Stomach (tissue), 4 donors: ENCODE data around the gene TIGD7.

Experiments
- CTCF ChIP-seq, 7 experiments: fragments of 450-650 bp in 4 of 7; fragments of 200-600 bp in 3 of 7; sonication (generic) in 3 of 7; IDR thresholded peaks; one replicate each; pipeline ENCODE4 v1.5.1; 2016 to 2019; ENCODE audit warnings: antibody characterized with exemption in 7 of 7, control low read depth in 2 of 7, mild to moderate bottlenecking in 1 of 7
- EP300 ChIP-seq: sonication (generic); formaldehyde crosslinking; IDR thresholded peaks from one replicate; pipeline ENCODE4 v1.6.1; 2017; ENCODE audit warnings: antibody characterized with exemption
- POLR2A ChIP-seq, 4 donors: fragments of 450-650 bp; IDR thresholded peaks; one replicate each; pipeline ENCODE4 v1.6.1; 2016; ENCODE audit warnings: antibody characterized with exemption in 4 of 4, control low read depth in 2 of 4, mild to moderate bottlenecking in 1 of 4, moderate library complexity in 1 of 4
- POLR2AphosphoS5 ChIP-seq, 3 donors: sonication (generic); formaldehyde crosslinking; IDR thresholded peaks; one replicate each; pipeline ENCODE4 v1.6.1; 2016; ENCODE audit warnings: antibody characterized with exemption in 3 of 3

DNA sequence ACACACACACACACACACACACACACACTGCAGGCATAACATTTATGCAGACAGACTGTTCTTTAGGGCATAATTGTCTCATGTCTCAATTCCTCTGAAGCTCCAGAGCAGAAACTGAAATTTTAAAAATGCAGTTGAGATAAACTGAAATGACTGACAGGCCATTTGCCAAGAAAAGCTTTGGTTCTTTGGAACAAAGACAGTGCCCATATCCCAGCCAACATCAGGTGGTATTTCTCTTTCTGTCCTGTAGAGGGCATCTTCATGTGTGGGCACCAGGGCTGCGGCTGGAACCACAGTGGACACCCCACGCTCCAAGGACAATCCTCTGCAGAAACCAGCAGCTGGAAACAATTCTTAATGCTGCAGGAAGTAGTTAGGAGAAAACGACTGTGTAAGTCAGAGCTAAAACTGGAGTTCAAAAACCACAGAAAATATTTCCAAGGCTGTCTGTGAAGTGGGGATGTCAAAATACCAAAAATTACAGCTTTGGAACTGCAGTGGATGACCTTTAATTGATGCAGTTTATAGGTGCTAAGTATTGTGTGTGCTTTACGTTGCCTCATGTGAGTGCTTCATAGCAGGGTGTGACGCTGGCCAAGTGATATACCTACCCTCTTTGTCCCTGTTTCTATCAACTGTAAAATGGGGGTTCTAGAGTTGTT is 38.2 kb downstream of the TIGD7 start:
- TF ChIP-seq CTCF (IDR thresholded peaks at IDR 0.05) = peak in 3 of 7 experiments; percentile 11 to 44 (median 42)
- no peak for TF ChIP-seq POLR2A (IDR thresholded peaks at IDR 0.05)
- TF ChIP-seq EP300 = no peak
- TF ChIP-seq POLR2AphosphoS5 (IDR thresholded peaks at IDR 0.05) = peak in 1 of 3 donors; percentile 34
